Measurements from ENCODE around the gene AOPEP.
A peak's percentile ranks its signal among the peaks of the same experiment; 100 is the strongest.

The AOPEP gene

DNA sequence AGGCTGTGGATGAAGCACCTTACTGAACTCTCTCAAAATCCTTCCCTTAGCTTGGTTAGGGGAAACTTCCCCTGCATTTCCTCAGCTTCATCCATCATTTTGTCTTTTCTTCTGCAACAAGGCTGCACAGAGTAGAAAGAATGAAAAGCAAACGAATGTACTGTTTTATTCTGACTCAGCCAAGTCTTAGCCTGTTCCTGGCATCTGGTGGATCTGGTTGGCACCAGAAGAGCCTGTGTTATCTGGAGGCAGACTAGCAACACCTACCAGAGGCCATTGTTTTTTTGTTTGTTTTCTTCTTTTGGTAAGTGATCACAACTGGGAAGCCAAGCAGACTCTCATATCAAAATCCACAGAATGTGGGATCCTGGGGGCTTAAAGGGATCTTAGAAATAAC, 390.3 kb downstream of the AOPEP start:
- DNase-seq (ENCODE audit: low spot score), result no peak

DNA sequence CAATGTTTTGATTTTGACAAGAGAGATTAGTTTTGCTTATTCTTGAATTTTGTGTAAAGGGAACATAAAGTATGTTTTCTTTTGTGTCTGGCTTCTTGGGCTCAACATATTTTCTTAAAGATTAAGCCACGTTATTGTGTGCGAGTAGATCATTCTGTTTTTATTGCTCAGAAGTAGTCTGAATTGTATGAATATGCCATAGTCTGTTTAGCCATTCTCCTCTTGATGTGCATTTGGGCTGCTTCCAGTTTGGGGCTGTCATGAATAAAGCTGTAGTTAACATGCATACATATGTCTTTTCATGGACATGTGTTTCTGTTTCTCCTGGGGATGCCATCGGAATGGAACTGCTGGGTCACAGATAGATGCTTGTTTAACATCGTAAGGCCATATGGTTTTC, 392.1 kb downstream of the AOPEP start:
- DNase-seq (ENCODE audit: low spot score), result no peak

DNA sequence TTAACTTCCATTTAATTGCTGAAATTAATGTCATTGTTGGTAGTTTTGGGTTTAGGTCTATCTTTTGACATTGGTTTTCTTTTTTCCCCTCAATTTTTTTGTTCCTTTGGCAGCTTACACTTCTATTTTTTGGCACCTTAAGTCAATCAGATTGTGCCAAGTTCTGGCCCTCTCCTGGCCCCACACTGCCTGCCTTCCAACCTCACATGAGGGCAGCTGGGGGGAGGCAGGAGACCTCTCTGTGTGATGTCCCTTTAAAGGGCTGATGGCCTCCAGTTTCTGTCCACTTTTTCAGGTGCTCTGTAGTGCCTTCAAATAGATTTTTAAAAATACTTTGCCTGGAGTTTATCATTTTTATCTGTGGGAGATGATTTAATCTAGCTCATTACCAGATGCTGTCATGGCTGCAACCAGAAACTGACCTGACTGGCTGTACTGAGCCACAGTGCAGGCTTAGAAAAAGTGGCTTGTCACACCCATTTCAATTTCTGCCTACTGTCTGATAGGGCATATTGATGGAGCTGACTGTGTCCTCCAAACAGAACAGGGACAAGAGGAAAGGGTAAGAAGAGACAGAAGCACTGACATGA, 394.4 kb downstream of the AOPEP start:
- no peak for DNase-seq (ENCODE audit: low spot score)

DNA sequence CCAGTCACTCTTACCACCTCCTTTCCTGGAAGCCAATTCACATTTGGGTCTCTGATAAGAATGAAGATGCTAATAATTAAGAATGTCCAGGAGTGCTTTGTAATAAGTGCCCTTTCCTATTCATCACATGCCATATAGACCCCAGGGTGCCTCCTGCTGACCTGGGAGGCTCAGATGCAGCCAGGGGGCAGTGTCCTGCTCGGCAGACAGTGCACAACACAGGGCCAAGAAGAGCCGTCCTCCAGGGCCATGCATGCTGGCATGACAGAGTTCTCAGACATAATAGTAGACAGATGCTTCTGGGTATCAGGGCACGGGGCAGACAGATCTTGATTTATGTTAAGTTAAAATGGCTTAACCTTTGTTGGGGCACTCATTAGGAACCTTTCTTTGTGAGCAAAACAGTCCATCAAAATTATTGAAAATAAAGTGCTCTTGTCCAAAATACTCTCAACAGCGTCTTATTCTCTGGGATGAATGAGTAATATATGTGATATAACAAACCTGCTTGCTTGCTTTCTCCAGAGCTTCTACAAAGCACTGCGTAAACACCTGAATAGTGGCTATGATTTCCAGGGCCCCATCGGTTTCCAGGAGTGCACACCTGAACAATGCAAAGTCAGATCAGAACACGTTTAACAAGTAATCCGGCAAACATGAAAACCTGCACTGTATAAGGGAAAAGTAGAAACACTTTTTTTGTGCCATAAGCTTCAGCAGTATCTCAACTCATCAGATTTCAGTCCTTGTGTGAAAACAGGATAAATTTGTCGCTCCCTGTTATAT, 398.3 kb downstream of the AOPEP start:
- no peak for DNase-seq (ENCODE audit: low spot score)

DNA sequence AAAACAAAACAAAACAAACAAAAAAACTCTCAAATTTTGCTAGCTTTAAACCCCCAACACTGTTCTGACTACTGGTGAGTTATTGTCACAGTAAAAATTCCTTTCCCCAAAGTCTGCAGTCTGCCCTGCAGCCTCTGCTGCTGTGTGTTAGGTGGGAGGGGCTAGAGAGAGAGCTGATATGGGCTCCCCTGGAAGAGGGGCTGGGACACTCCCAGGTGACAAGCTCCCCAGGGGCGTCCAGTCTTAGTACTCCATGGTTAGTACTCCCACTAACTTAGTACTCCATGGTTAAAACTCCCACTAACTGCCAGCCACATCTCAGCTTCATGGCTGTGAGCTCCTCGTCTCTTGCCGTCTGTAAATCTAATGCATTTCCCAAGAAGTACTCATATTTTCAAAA, 399.2 kb downstream of the AOPEP start:
- no peak for DNase-seq (ENCODE audit: low spot score)

DNA sequence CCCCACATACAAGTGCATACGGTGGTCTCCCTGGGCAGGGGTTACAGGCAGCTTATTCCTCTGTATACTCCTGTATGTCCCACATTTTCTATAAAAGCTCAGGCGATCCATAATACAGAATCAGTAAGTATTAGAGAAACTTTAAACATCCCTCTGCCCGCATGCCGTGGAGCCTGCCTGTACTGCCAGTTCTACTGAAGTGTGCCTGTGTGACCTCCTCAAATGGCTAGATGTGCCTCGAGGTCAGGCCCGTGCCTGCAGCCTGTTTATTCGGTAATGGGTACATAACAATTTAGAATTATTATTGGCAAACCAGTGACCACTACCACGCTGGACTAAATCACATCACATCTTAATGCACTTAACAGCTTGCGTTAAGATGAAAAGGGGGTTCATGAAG, 400.2 kb downstream of the AOPEP start:
- DNase-seq (ENCODE audit: low spot score), result no peak

DNA sequence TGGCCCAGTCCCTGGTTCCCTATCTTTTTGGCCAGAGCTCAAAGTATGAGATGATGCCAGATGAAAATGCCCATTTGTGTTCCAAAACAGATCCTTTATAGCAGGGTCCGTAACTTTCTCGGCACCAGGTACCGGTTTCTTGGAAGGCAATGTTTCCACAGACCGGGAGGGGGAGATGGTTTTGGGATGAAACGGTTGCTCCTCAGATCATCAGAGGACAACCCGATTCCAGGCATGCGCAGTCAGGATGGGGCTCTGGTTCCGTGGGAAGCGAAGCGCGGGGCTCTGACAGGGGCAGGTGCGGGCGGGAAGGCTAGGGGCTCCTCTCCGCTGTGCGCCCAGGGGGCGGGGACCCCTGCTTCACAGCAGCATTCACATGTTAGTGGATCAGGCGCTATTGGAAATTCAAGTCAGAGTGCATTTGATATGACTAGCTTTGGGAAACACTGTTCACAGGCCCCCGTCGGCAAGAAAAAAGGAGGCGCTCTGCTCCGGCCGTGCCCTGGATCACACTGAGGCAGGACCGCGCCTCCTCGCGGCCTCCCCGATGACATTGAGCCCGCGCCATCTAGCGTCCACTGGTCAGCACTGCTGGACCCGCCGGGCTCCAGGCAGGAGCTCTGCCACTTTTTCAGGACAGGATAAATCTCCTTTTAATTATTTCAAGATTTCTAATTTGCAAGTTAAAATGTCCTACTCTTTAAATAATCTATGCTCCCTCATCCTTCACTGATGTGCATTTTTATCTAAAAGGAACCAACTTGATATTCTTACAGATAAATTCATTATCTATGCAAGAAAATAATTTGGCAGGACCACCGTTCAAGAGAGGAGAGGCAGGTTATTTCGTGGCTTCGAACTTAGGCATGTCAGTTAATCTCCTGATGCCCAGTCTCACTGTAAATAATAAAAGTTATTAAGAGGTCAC, 401.0 kb downstream of the AOPEP start:
- peak; percentile 56 for DNase-seq (ENCODE audit: low spot score)

DNA sequence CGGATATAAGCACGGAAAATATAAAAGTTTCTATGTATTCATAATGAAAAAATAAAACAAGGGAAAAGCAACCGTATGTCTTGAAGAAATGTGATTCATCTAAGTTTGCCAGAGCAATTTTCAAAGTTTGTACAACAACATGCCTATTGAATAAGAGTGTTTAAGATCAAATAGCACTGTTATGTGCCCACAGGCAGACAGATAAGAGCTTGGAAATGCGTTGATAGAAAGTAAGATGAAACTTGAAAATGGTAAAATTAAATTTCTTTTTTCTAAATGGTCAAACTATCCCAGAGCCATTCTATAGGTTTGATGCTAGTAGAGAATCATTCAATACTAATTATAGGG, 401.7 kb downstream of the AOPEP start:
- no peak for DNase-seq (ENCODE audit: low spot score)

DNA sequence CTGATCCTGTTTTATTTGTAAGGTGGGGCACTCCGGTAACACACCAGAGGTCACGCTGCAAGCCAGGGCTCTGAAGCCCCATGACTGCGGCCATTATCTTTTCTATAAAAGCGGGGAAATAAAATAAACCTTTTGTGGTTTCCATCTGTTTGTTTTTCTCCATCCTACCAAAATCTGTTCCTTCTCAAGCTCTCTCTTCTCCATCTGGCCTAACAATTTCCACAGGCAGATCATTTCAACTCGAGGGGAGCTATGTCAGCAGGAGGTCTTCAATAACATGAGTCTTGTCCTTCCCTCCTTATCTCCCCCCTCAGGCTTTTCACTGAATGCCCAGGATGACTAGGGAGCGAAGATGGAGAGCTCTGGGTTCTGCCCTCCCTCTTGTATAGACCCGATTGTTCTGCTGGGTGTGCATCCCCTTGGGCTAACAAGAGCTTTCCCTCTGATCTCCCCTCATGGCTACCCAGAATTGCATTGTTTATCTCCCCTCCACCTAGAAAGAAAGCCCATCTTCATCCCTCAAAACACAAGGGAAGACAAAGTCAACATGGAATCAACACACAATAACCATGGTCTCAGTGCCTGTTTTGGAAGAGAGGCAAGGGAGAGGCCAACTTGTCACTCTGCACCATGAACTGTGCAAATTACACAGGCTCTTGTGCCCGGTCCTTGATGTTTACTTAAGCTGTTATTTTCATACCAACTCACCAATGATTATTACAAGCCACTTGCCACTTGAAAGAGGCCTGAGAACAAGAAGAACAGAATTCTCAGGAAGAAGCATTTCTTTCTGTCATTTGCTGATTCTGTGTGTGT, 403.2 kb downstream of the AOPEP start:
- DNase-seq (ENCODE audit: low spot score), result no peak

DNA sequence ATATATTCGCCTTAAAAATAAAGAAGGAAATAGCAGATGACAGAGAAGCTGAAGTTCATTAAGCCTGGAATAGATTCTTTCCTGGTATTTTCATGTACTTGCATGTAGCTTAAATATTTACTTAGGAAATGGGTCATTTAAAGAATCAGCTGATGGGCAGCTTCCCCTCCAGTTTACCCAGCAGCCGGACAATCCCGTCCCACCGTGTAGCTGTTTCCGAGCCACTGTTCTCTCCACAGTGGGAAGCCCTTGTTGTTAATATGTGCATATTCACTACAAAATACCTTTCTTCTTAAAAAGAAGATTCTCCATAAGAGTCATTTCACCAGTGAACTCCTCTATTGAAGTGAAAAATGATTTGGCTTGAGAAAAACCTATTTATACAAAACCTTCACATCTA, 404.0 kb downstream of the AOPEP start:
- DNase-seq (ENCODE audit: low spot score), result no peak

DNA sequence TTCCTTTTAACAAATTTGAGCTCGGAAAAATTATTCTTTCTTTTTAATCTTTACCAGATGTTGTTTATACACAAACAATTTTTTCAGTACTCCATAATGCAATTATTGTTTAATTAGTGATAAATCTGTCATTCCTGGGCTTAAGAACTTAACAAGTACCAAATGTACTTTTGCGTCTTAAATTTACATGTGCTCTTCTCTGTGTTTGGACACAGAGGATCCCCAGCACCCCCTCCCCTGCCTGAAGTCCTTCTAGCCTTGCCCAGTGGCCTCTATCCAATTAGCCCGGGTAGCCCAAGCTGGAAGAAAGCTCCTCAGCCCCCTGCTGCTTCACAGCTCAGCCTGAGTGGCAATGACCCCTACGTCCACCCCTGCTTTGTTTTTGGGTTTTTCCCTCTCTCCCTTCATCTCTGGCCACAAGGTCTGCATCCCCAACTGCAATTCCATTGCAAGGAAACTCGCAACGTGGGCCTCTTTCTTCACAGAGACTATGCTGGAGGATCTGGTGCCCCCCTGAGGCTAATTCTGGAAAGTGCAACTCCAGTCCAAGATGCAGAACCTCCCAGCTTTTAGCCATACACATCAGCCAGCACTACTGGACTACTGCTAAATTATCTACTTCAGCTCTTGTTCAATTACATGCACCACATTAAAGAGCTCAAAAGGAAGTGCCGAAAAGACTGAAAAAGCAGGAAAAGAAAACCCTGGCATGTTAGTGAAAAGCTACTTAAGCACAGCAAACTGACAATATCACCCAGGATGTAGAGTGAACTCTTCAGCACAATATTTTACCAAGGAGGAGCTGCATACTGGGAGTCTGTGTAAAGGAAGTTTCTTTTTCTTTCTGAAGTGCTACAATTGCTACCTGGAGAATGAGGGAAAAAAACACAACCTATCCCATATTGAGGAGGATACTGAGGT, 404.8 kb downstream of the AOPEP start:
- DNase-seq (ENCODE audit: low spot score), result peak; percentile 46

DNA sequence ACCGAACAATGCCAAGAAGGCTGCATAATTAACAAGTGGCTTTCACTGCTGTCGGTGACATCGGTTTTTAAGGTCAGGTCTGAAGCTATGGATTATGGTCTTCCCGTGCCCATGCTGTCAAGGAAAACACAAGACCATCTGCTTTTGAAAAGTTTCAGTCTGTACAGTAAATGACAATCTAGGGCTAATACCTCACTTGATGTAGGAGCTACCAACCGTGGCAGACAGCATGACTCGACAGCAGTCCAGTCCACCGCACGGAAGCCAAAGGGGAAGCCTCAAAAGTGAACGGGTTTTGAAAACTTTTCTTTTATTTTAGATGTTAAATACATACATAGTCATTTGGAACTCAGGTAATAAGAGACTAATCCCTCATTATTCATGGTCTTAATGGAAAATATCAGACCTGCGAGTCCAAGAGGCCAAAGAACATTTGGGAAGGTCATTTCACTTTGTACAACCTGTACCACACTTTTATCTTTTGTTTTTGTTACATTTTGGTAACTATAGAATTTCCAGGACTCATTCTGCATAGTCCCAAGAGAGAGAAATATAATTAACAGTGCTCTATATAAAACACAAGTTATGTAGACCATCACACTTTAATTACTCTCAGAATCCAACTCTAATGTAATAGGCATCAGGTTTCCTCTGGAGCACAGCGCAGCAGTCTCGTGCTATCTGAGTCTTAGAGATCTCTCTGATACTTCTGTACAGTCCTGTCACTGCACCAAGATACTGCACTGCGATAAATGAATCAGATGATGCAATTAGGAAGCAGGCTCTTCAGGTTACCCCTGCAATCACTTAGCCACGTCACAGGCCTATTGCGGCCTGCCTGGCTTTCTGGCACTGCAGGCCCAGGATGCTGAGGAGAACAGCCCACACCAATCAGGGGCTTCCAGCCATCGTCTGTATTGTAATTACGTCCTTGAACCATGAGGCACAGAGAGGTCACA, 406.1 kb downstream of the AOPEP start:
- DNase-seq (ENCODE audit: low spot score), result no peak

DNA sequence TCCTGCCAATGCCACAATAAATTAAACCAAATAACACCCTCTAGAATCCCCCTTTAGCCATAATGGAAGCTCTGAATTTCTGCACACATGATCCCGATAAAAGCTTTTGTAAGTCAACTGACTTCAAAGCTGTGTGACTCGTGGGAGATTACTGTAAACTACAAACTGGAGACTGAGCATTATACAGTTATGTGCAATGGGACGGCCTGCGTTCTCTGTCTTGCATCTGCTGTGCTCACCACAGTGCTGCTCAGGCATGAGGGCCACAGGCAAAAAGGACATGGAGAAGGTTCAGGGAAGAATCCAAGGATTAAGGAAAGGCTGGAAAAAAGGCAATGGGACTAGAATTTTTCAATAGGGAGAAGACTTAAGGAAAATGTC, 406.8 kb downstream of the AOPEP start:
- no peak for DNase-seq (ENCODE audit: low spot score)

DNA sequence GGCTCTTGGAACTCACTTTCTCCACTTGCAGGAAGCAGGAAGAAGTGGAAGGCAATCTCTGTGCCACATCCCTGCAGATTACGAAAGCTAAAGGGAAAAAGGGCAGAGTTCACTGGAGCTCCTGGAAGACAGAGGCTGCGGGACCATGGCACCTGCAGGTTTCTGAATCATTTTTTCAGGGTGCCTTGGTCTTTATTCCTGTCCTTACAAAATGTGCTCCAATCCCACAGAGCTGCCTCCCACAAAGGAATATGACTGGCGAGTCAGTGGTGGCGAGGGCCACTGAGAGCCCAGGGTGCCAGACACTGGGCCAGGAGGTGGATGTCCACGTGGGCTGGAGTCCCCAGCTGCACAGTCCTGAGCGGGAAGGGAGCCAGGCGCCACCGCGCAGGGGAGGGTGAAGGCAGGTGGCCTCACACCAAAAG, 408.0 kb downstream of the AOPEP start:
- no peak for DNase-seq (ENCODE audit: low spot score)

DNA sequence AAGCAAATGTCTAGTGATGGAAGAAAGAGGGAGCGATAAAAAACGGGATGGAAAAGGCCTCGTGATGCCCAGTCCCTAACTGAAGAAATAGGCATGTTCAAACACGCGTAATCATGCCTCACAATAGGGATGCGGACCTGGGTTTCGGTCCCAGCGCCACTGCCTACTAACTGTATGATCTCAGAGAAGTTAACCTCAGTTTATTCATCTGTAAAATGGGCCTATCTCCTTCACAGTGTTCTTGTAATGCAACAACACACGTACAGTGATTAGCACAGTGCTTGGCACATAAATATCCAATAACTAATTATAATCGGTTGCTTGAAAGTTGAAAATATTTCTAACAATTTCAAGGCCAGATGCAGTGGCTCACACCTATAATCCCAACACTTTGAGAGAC, 409.3 kb downstream of the AOPEP start:
- DNase-seq (ENCODE audit: low spot score), result no peak
